PC-3 (cell line): ENCODE measurements around the gene MLPH.

Experiments
- CTCF ChIP-seq: fragments of 300-600 bp; sonication (generic); conservative IDR thresholded peaks from 2 replicates; pipeline ENCODE4 v1.5.1; 2017; ENCODE audit warnings: antibody characterized with exemption, low read depth, mild to moderate bottlenecking, low read length
- EZH2 ChIP-seq: fragments of 300-600 bp; sonication (generic); IDR thresholded peaks from one replicate; pipeline ENCODE4 v1.6.1; 2017; ENCODE audit warnings: antibody characterized with exemption, mild to moderate bottlenecking, low read length; ENCODE audit not compliant: unreplicated experiment

GRCh38 chr2:237539681-237540080 is 52.6 kb downstream of the MLPH start:
- TF ChIP-seq CTCF (no peak), EZH2 (no peak)
